Measurements from ENCODE around the gene TECR.
"Not testable (repeated sequence)": the region's sequence is repeated elsewhere in the genome, so short reads cannot be mapped to it uniquely, and the experiment has no call there.

Gene TECR

GRCh38 chr19:14612657-14613056, 83.3 kb downstream of the TECR start:
- TF ChIP-seq JUND (IDR thresholded peaks at IDR 0.05; ENCODE audit: low read depth): no peak
- no peak for DNase-seq (ENCODE audit: low read depth in 1 of 2, low spot score in 1 of 2)
- in situ Hi-C loops (cut with HindIII; ENCODE audit: low pct_unique_long_range_greater_than_20kb, low sequenced_read_pairs): no loop called here

GRCh38 chr19:14613399-14614098, 84.2 kb downstream of the TECR start:
- DNase-seq (ENCODE audit: low read depth in 1 of 2, low spot score in 1 of 2); in situ Hi-C loops (cut with HindIII; ENCODE audit: low pct_unique_long_range_greater_than_20kb, low sequenced_read_pairs): not testable (repeated sequence)

- TF ChIP-seq JUND (IDR thresholded peaks at IDR 0.05; ENCODE audit: low read depth): no peak
- no peak for DNase-seq (ENCODE audit: low read depth in 1 of 2, low spot score in 1 of 2)
- in situ Hi-C loops (cut with HindIII; ENCODE audit: low pct_unique_long_range_greater_than_20kb, low sequenced_read_pairs): no loop called here
Measured at GRCh38 chr19:14614099-14614412, 84.7 kb downstream of the TECR start.

Measured in T47D (cell line).